Keratinocyte (primary cell): ENCODE results near the gene PRLHR. TPM values are rescaled to one million over a fixed set of nuclear protein-coding genes. Genes with fewer than 3 reads are reported as not detected.

Experiments
- DNase-seq: peaks from one replicate; pipeline ENCODE4 v3.0.0-alpha.2; 2011; ENCODE audit warnings: low read depth, missing footprints, low spot score
- FAIRE-seq: peaks from 2 replicates; lab custom pipeline; 2011; peaks lifted over from hg19 to GRCh38; lab: Jason Lieb, UNC
- H2AFZ ChIP-seq: 2 replicates; pipeline ENCODE4 v1.6.0; 2012; ENCODE audit warnings: low read length, control low read depth, inconsistent platforms; ENCODE audit not compliant: control insufficient read depth
- H3K27ac ChIP-seq: 2 replicates; pipeline ENCODE4 v1.5.1; 2011; ENCODE audit warnings: low read length; ENCODE audit not compliant: control insufficient read depth, insufficient read depth
- H3K27me3 ChIP-seq: 3 replicates; pipeline ENCODE4 v1.6.0; 2011; ENCODE audit warnings: low read length; ENCODE audit not compliant: control insufficient read depth, insufficient read depth; ENCODE audit errors: extremely low read depth
- H3K36me3 ChIP-seq, 2 experiments: 2 replicates in 1 of 2; 3 replicates in 1 of 2; pipeline ENCODE4 v1.5.1; 2011; ENCODE audit warnings: low read length in 2 of 2, mild to moderate bottlenecking in 1 of 2; ENCODE audit not compliant: control insufficient read depth in 2 of 2, insufficient read depth in 2 of 2; ENCODE audit errors: extremely low read depth in 1 of 2
- H3K4me1 ChIP-seq: 3 replicates; pipeline ENCODE4 v1.5.1; 2011; ENCODE audit warnings: low read length; ENCODE audit not compliant: control insufficient read depth, insufficient read depth; ENCODE audit errors: extremely low read depth
- H3K4me2 ChIP-seq: 3 replicates; pipeline ENCODE4 v1.6.0; 2011; ENCODE audit warnings: low read depth, low read length; ENCODE audit not compliant: control insufficient read depth, insufficient read depth; ENCODE audit errors: extremely low read depth
- H3K4me3 ChIP-seq, 3 experiments: fragments of 200-600 bp in 1 of 3; sonication (generic) in 1 of 3; 2 replicates in 2 of 3; 3 replicates in 1 of 3; pipeline ENCODE4 v1.5.1; 2011 to 2016; ENCODE audit warnings: low read length in 3 of 3, mild to moderate bottlenecking in 3 of 3, control low read depth in 2 of 3, inconsistent platforms in 1 of 3, low read depth in 1 of 3, mixed read lengths in 1 of 3, mixed run types in 1 of 3, moderate library complexity in 1 of 3; ENCODE audit not compliant: control insufficient read depth in 2 of 3, insufficient read depth in 2 of 3; ENCODE audit errors: extremely low read depth in 1 of 3
- H3K79me2 ChIP-seq: 2 replicates; pipeline ENCODE4 v1.6.0; 2012; ENCODE audit warnings: low read length; ENCODE audit not compliant: control insufficient read depth, insufficient read depth
- H3K9ac ChIP-seq: 3 replicates; pipeline ENCODE4 v1.6.0; 2011; ENCODE audit warnings: low read length; ENCODE audit not compliant: control insufficient read depth, insufficient read depth; ENCODE audit errors: extremely low read depth
- H3K9me1 ChIP-seq: 3 replicates; pipeline ENCODE4 v1.6.0; 2011; ENCODE audit warnings: low read length; ENCODE audit not compliant: control insufficient read depth, insufficient read depth; ENCODE audit errors: extremely low read depth
- H3K9me3 ChIP-seq: 2 replicates; pipeline ENCODE4 v1.5.1; 2012; ENCODE audit warnings: low read depth, low read length; ENCODE audit not compliant: control insufficient read depth
- H4K20me1 ChIP-seq: 3 replicates; pipeline ENCODE4 v1.6.0; 2011; ENCODE audit warnings: low read length; ENCODE audit not compliant: control insufficient read depth, insufficient read depth; ENCODE audit errors: extremely low read depth
- EZH2 ChIP-seq: IDR thresholded peaks from one replicate; pipeline ENCODE4 v1.6.1; 2012; ENCODE audit warnings: inconsistent platforms, mild to moderate bottlenecking, low read length, moderate library complexity
- dilution Hi-C: fragments of 300-500 bp; cut with MboI; formaldehyde crosslinking; loops from one replicate; pipeline ENCODE4 v1.7.0; 2020; ENCODE audit warnings: low sequenced_read_pairs; ENCODE audit not compliant: extremely low pct_ligation_motif_present
- polyA plus RNA-seq, 5 experiments: library from polyadenylated mRNA; depleted of rRNA in 3 of 5; stranded (reverse) in 3 of 5; stranded (forward) in 1 of 5; unstranded in 1 of 5; fragments of >200 nt; gene quantifications; 1 replicate in 1 of 5; 2 replicates in 3 of 5; 3 replicates in 1 of 5; pipeline versions ENCODE4 v1.2.1 to v1.2.3, GENCODE V29; 2011 to 2012; ENCODE audit warnings: missing spikeins in 2 of 5, low read depth in 1 of 5, low replicate concordance in 1 of 5
- TF ChIP-seq, protein P1 (sequence below), 3 experiments: IDR thresholded peaks in 1 of 3; conservative IDR thresholded peaks in 1 of 3; optimal IDR thresholded peaks in 1 of 3; 2 replicates in 2 of 3; 3 replicates in 1 of 3; pipeline versions ENCODE3 to v1.5.1; 2011; ENCODE audit warnings: low read length in 3 of 3, mild to moderate bottlenecking in 3 of 3, moderate library complexity in 2 of 3, control low read depth in 1 of 3, inconsistent platforms in 1 of 3; ENCODE audit not compliant: insufficient read depth in 2 of 3; ENCODE audit errors: extremely low read depth in 1 of 3

PRLHR gene
- polyA plus RNA-seq, 1 donor (not counting 4 experiments of a cell fraction or from before 2014, with no cell fraction given), result not detected

DNA sequence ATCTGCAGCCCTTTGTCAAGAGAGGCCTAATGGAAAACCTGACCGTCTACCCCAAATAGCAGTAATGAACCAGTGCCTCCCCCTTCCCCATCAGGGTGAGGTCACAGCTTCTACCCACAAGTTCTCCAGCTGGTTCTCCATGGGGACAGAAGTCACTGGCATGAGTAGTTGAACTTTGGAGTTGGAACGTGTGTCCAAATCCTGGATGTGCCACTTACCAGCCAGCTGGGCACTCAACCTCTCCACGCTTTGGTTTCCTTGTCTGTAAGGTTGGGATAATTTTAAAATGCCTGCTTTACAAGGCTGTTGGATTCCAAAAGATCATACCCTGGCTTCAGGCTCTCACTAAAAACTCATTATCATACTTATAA, 25.6 kb downstream of the PRLHR start:
- dilution Hi-C loops, result no loop called here
- no peak for FAIRE-seq
- H3K27ac ChIP-seq, result no peak overlapping the region

DNA sequence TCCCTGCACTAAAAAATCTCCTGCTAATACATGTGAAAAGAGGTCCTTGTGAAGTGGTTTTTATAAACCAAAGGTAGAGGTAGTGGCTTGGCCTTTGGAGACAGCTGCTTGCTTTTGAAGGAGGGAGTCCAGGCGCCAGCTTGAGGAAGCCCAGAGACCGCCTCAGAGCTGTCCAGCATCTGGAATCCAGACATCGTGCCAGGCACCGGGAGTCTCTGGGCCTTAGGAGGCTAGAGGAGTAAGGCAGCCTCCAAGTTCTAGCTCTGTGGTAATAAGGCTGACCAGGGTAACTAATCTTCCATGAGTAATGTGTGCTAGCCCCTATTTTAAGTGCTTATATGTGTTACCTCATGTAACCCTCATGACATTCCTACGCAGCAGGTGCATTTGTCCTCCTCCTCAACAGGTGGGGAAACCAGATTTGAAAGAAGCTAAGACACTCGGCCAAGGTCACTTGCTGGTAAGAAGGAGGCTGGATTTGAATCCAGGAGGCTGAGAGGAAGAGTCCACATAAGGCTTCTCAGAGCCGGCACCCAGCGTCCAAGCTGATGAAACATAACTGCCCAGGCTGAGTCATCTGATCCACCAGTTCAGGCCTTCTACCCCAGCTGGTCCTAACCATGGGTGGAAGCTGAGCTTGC, 26.1 kb downstream of the PRLHR start:
- Histone ChIP-seq H3K9ac (no peak overlapping the region), H2AFZ (no peak overlapping the region), H3K36me3 (no peaks in the 10 kb centered on the region), H3K9me1 (no peaks in the 10 kb centered on the region), H3K27ac (no peak overlapping the region), H3K4me1 (peaks cover 3% of the 10 kb centered on the region), H3K79me2 (no peaks in the 10 kb centered on the region), H3K9me3 (no peaks in the 10 kb centered on the region), H3K4me3 (no peak overlapping the region), H3K4me2 (no peak overlapping the region), H4K20me1 (no peaks in the 10 kb centered on the region), H3K27me3 (no peaks in the 10 kb centered on the region)
- DNase-seq (no peak), FAIRE-seq (no peak)
- TF ChIP-seq EZH2, result no peak
- TF ChIP-seq, protein P1, sequence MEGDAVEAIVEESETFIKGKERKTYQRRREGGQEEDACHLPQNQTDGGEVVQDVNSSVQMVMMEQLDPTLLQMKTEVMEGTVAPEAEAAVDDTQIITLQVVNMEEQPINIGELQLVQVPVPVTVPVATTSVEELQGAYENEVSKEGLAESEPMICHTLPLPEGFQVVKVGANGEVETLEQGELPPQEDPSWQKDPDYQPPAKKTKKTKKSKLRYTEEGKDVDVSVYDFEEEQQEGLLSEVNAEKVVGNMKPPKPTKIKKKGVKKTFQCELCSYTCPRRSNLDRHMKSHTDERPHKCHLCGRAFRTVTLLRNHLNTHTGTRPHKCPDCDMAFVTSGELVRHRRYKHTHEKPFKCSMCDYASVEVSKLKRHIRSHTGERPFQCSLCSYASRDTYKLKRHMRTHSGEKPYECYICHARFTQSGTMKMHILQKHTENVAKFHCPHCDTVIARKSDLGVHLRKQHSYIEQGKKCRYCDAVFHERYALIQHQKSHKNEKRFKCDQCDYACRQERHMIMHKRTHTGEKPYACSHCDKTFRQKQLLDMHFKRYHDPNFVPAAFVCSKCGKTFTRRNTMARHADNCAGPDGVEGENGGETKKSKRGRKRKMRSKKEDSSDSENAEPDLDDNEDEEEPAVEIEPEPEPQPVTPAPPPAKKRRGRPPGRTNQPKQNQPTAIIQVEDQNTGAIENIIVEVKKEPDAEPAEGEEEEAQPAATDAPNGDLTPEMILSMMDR (optimal IDR thresholded peaks at IDR 0.05 in 1 of 3, IDR thresholded peaks at IDR 0.05 in 1 of 3, conservative IDR thresholded peaks at IDR 0.05 in 1 of 3; ENCODE audit: extremely low read depth in 1 of 3, insufficient read depth in 2 of 3, low read length in 3 of 3), result no peak
- dilution Hi-C loops, result no loop called here

More for the DNA sequence above, 25.6 kb downstream of the PRLHR start:
- H3K27me3 ChIP-seq, result no peaks in the 10 kb centered on the region
- DNase-seq, result no peak
- TF ChIP-seq, protein P1 (optimal IDR thresholded peaks at IDR 0.05 in 1 of 3, IDR thresholded peaks at IDR 0.05 in 1 of 3, conservative IDR thresholded peaks at IDR 0.05 in 1 of 3; ENCODE audit: extremely low read depth in 1 of 3, insufficient read depth in 2 of 3, low read length in 3 of 3), result no peak
- TF ChIP-seq EZH2, result no peak
- H3K4me1 ChIP-seq, result peaks cover 3% of the 10 kb centered on the region
- no peak overlapping the region for H3K4me3 ChIP-seq
- no peaks in the 10 kb centered on the region for H4K20me1 ChIP-seq
- H2AFZ ChIP-seq, result no peak overlapping the region
- H3K4me2 ChIP-seq, result no peak overlapping the region
- H3K9ac ChIP-seq, result no peak overlapping the region
- no peaks in the 10 kb centered on the region for H3K79me2 ChIP-seq
- H3K9me3 ChIP-seq, result no peaks in the 10 kb centered on the region
- no peaks in the 10 kb centered on the region for H3K36me3 ChIP-seq
- H3K9me1 ChIP-seq, result no peaks in the 10 kb centered on the region
